Measurements from ENCODE around the gene NUP50. TPM values are rescaled to one million over a fixed set of nuclear protein-coding genes. Genes with fewer than 3 reads are reported as not detected.

NUP50 gene
- total RNA-seq, 2 donors from 2014 or later: 152 to 159 TPM

DNA sequence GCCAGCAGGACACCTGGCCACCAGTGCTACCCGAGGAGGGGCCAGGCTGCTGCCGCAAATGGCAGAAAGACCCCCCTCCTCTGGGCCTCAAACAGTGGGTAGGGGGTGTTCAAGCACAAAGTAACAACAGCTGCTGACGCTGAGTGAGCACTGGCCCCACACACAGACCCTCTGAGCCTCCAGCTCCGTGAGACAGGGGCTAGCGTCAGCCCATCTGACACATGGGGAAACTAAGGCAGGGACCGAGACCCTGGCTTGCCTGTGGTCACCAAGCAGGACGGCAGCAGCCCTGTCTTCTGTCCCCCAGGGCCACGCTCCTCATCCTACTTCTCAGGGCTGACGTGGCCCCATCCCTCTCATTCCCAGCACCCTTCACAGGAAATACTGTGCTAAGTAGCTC, 36.5 kb downstream of the NUP50 start:
- H3K27ac Mint-ChIP-seq: peak overlapping the region in 1 of 2 donors; percentile 19
- DNase-seq (ENCODE audit: low spot score in 2 of 2) (no peak), ATAC-seq (no peak)
- H3K36me3 Mint-ChIP-seq: no peaks in the 10 kb centered on the region
- H3K9me3 Mint-ChIP-seq: no peaks in the 10 kb centered on the region

DNA sequence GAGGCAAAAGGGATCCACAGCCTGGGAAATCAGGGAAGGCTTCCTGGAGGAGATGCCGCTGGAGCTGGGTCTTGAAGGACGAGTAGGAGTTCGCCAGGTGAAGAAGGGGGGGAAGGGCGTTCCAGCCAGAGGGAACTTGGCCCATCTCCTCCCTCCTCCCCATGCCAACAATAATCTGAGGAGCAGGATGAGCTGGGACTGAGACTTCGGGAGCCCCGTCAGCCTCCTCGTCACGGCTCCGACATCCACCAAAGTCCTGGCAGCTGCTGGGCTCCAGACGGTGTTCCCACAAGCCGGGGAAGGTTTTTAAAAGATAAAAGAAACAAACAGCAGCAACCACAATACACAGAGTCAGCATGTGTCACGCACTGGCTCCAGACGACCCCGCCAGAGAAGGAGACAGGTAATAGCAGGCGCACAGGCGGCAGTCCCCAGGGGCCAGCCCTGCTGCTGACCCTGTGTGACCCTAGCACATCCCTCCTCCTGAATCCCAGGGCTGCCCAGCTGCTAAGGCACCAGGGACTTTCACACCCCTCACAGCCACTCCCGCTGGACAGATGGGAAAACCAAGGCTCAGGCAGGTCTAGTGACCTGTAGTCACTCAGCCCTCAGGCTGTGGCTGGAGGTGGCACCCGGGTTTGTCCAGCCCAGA, 37.3 kb downstream of the NUP50 start:
- H3K27ac Mint-ChIP-seq: peak overlapping the region in 1 of 2 donors; percentile 19
- H3K9me3 Mint-ChIP-seq: no peaks in the 10 kb centered on the region
- no peak for DNase-seq (ENCODE audit: low spot score in 2 of 2)
- no peak for ATAC-seq
- no peaks in the 10 kb centered on the region for H3K36me3 Mint-ChIP-seq

DNA sequence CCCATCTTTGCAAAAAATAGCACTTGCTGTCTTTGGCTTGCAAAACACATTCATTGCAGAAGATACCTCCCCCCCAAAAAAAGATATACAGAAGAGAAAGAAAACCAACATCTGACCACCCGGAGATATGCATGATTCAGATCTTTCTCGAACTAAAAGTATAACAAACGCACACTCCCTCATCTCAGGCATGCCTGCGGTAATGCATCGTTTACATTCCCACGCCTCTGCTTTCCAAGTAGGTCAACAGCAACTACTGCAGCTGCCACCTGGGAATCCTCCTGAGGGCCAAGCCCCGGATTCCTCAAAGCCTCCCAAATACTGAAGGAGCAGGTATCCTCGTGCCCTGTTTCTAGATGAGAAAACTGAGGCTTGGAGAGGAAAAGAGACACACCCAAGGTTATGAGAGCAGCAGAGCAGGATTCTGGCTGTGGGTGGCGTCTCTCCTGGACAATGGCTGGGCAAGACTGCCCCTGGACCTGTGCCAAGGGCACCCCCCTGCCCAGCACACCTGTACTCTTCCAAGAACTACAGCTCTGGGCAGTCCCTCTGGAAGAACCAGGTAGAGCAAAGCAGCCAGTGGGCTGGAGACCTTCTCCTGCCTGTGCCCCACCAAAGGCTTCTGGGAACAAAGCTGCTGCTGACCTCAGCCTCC, 38.1 kb downstream of the NUP50 start:
- Mint-ChIP-seq H3K27ac (peak overlapping the region in 1 of 2 donors; percentile 32), H3K9me3 (no peaks in the 10 kb centered on the region), H3K36me3 (no peaks in the 10 kb centered on the region)
- DNase-seq (ENCODE audit: low spot score in 2 of 2): no peak
- no peak for ATAC-seq

GRCh38 chr22:45202333-45203149, 38.8 kb downstream of the NUP50 start:
- DNase-seq (ENCODE audit: low spot score in 2 of 2) (no peak), ATAC-seq (no peak)
- H3K36me3 Mint-ChIP-seq: no peaks in the 10 kb centered on the region
- H3K27ac Mint-ChIP-seq: no peak overlapping the region
- no peaks in the 10 kb centered on the region for H3K9me3 Mint-ChIP-seq

DNA sequence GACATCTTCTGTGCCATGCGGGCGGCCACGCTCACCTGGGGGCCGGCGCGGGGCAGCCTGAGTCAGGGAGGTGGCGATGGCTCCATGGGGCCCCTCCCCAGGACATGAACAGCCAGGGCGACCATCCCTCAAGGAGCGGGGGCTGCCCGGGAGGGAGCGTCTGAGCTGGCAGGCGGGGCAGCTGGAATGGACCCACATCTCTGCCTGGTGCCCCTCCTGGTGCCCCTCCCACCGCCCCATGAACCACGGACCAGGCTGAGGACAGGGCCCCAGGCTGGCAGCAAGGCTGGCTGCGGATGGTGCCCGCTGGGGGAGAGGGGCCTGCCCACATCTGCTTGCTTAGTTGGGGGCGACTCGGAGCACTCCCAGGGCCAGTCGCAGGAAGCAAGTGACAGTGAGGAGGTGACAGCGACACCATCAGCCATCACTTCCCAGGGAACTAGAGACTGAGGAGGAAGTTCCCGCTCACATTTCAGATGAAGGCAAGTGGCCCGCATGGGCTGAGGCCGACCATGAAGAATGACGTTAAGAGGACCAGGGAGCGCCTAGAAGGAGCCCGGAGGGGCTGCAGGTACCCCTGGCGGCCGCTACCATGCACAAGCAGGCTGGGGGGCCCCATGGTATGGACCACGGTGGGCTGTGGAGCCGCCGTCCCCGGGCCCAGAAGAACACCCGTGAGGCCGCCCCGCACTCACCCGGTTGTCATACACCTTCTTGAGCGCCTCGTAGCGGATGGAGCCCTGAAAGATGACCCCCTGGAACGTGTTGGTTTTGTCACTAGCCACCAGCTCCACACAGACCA, 39.6 kb downstream of the NUP50 start:
- DNase-seq (ENCODE audit: low spot score in 2 of 2) (no peak), ATAC-seq (no peak)
- no peak overlapping the region for H3K27ac Mint-ChIP-seq
- no peaks in the 10 kb centered on the region for H3K36me3 Mint-ChIP-seq
- H3K9me3 Mint-ChIP-seq: no peaks in the 10 kb centered on the region

GRCh38 chr22:45204241-45204640, 40.5 kb downstream of the NUP50 start:
- DNase-seq (ENCODE audit: low spot score in 2 of 2): no peak
- no peak for ATAC-seq
- Mint-ChIP-seq H3K27ac (no peak overlapping the region), H3K9me3 (no peaks in the 10 kb centered on the region), H3K36me3 (no peaks in the 10 kb centered on the region)

GRCh38 chr22:45204819-45205218, 41.1 kb downstream of the NUP50 start:
- no peak overlapping the region for H3K27ac Mint-ChIP-seq
- no peaks in the 10 kb centered on the region for H3K36me3 Mint-ChIP-seq
- H3K9me3 Mint-ChIP-seq: no peaks in the 10 kb centered on the region
- no peak for ATAC-seq
- no peak for DNase-seq (ENCODE audit: low spot score in 2 of 2)

GRCh38 chr22:45205276-45205925, 41.7 kb downstream of the NUP50 start:
- H3K9me3 Mint-ChIP-seq: no peaks in the 10 kb centered on the region
- no peak for ATAC-seq
- DNase-seq (ENCODE audit: low spot score in 2 of 2): no peak
- H3K27ac Mint-ChIP-seq: peak overlapping the region in 1 of 2 donors; percentile 45
- no peaks in the 10 kb centered on the region for H3K36me3 Mint-ChIP-seq

DNA sequence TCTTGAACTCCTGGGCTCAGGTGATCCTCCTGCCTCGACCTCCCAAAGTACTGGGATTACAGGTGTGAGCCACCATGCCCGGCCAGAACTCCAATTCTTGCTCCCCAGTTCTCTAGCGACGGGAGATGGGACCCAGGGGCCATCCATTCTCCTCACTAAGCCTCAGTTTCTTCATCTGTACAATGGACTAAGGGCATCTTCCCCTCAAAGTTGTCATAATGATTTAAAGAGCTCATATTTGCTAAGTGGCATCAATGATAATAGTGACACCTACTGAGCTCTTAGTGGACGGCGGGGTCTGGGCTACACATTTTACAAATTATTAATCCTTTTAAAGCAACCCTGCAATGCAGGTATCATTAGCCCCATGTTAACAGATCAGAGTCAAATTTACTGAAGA, 42.5 kb downstream of the NUP50 start:
- no peaks in the 10 kb centered on the region for H3K9me3 Mint-ChIP-seq
- peak overlapping the region in 1 of 2 donors; percentile 45 for H3K27ac Mint-ChIP-seq
- H3K36me3 Mint-ChIP-seq: no peaks in the 10 kb centered on the region
- no peak for DNase-seq (ENCODE audit: low spot score in 2 of 2)
- ATAC-seq: no peak

- no peak overlapping the region for H3K27ac Mint-ChIP-seq
- ATAC-seq (no peak), DNase-seq (ENCODE audit: low spot score in 2 of 2) (peak in 1 of 2 donors; percentile 43)
- H3K36me3 Mint-ChIP-seq: no peaks in the 10 kb centered on the region
- no peaks in the 10 kb centered on the region for H3K9me3 Mint-ChIP-seq
These were observed 43.8 kb downstream of the NUP50 start for GRCh38 chr22:45207533-45207932.

DNA sequence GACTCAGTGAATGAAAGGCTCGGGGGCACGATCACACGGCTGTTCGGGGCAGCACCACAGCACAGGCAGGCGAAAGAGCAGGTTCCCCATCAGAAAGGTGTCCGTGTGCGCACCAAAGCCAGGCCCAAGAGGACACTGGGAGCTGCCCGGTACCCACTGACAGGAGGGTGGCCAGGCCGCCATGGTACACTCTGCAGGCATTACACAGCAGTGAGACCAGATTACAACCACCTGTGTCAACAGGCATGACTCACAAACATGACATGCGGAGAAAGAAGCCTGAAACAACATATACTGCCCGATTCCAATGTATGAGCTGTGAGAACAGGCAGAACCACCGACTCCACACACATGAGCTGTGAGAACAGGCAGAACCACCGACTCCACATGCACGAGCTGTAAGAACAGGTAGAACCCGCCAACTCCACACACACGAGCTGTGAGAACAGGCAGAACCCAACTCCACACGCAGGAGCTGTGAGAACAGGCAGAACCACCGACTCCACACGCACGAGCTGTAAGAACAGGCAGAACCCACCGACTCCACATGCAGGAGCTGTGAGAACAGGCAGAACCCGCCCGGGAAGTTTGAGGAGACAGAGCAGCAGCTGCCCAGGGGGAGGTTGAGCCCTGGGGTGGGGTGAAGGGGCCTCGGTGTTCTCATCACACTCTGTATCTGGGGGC, 44.4 kb downstream of the NUP50 start:
- Mint-ChIP-seq H3K9me3 (no peaks in the 10 kb centered on the region), H3K36me3 (no peaks in the 10 kb centered on the region), H3K27ac (no peak overlapping the region)
- DNase-seq (ENCODE audit: low spot score in 2 of 2): peak in 1 of 2 donors; percentile 44
- ATAC-seq: no peak

- no peak for DNase-seq (ENCODE audit: low spot score in 2 of 2)
- Mint-ChIP-seq H3K36me3 (no peaks in the 10 kb centered on the region), H3K9me3 (no peaks in the 10 kb centered on the region), H3K27ac (no peak overlapping the region)
- no peak for ATAC-seq
These were observed 44.9 kb downstream of the NUP50 start for GRCh38 chr22:45208696-45208992.

GRCh38 chr22:45208993-45209838, 45.5 kb downstream of the NUP50 start:
- Mint-ChIP-seq H3K27ac (no peak overlapping the region), H3K36me3 (no peaks in the 10 kb centered on the region), H3K9me3 (no peaks in the 10 kb centered on the region)
- ATAC-seq (peak; percentile 13 to 24), DNase-seq (ENCODE audit: low spot score in 2 of 2) (peak in 1 of 2 donors; percentile 70)

GRCh38 chr22:45210174-45210573, 46.4 kb downstream of the NUP50 start:
- Mint-ChIP-seq H3K27ac (peak overlapping the region in 1 of 2 donors; percentile 79), H3K36me3 (no peaks in the 10 kb centered on the region), H3K9me3 (no peaks in the 10 kb centered on the region)
- DNase-seq (ENCODE audit: low spot score in 2 of 2) (no peak), ATAC-seq (no peak)

GRCh38 chr22:45210577-45210976, 46.9 kb downstream of the NUP50 start:
- Mint-ChIP-seq H3K36me3 (no peaks in the 10 kb centered on the region), H3K27ac (peak overlapping the region in 1 of 2 donors; percentile 20), H3K9me3 (no peaks in the 10 kb centered on the region)
- ATAC-seq (no peak), DNase-seq (ENCODE audit: low spot score in 2 of 2) (no peak)

Measured in activated naive CD4-positive, alpha-beta T cell treated with anti-CD3 and anti-CD28 coated beads, Interleukin-2, amount 50 U/mL, for 72 hours (primary cell).